Brain microvascular endothelial cell (primary cell): Measurements from ENCODE around the gene POR.
A peak's percentile ranks its signal among the peaks of the same experiment; 100 is the strongest.

Experiments used
- DNase-seq: peaks from one replicate; pipeline ENCODE4 v3.0.0-alpha.2; 2020
- H3K27ac ChIP-seq: fragments of 250-450 bp; sonication (Bioruptor Pico); 2 replicates; pipeline ENCODE4 v1.5.1; 2020; ENCODE audit warnings: mild to moderate bottlenecking, moderate library complexity
- H3K27me3 ChIP-seq: fragments of 250-450 bp; sonication (Bioruptor Pico); replicated peaks from 2 replicates; pipeline ENCODE4 v1.5.1; 2020; ENCODE audit warnings: mild to moderate bottlenecking
- H3K36me3 ChIP-seq: fragments of 250-450 bp; sonication (Bioruptor Pico); replicated peaks from 2 replicates; pipeline ENCODE4 v1.5.1; 2020; ENCODE audit warnings: mild to moderate bottlenecking
- H3K4me3 ChIP-seq: 2 replicates; pipeline ENCODE4 v1.5.1; 2011; ENCODE audit warnings: low read depth, mild to moderate bottlenecking, control low read depth, low read length, moderate library complexity
- in situ Hi-C: cut with HindIII; loops from 2 replicates; pipeline ENCODE4 v1.10.0; 2017; ENCODE audit warnings: low sequenced_read_pairs, low pct_ligation_motif_present
- TF ChIP-seq, protein P1 (sequence below): IDR thresholded peaks from 2 replicates; pipeline ENCODE4 v1.5.1; 2011; ENCODE audit warnings: low read depth, mild to moderate bottlenecking, moderate library complexity, low read length, control low read depth, inconsistent platforms; ENCODE audit errors: missing control alignments

Gene POR

DNA sequence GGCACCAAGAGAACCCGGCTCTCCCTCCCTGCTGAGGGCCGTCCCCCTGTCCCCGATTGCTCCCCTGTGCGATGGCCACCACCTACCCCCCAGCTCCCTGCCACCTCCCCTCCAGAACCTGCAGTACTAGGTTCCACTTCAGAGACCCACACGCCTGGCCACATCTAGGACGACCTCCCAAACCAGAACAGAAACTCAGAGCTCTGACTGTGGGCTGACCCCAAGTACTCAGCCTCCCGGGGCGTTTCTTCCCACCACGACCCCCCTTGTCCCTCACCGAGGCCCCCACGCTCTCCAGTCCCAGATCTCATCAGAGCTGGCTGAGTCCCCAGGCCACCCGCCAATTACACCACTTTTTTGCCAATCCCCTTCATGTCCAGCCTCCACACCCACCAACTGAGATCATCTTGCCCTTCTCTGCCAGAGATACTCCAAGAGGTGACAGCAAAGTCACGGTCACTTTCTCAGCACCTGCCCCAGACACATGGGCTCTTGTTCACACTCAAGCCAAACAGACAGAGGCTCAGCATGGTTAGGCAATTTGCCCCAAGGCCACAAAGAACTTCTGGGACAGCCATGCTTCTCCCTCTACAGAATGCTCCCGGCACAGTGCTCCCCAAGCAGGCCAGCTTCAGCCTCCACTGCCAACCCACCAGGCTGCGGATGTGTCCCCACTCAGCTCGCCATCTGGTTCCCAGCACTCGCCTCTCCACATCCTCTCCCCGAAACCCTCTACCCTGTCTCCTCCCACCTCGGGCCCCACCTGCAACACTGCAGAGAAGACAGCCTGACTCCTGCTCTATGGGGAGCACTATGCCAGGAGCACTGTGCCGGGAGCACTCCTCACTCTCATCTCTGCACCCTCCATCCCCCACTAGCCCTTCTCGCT, 74.8 kb downstream of the POR start:
- in situ Hi-C loops = no loop called here
- TF ChIP-seq, protein P1, sequence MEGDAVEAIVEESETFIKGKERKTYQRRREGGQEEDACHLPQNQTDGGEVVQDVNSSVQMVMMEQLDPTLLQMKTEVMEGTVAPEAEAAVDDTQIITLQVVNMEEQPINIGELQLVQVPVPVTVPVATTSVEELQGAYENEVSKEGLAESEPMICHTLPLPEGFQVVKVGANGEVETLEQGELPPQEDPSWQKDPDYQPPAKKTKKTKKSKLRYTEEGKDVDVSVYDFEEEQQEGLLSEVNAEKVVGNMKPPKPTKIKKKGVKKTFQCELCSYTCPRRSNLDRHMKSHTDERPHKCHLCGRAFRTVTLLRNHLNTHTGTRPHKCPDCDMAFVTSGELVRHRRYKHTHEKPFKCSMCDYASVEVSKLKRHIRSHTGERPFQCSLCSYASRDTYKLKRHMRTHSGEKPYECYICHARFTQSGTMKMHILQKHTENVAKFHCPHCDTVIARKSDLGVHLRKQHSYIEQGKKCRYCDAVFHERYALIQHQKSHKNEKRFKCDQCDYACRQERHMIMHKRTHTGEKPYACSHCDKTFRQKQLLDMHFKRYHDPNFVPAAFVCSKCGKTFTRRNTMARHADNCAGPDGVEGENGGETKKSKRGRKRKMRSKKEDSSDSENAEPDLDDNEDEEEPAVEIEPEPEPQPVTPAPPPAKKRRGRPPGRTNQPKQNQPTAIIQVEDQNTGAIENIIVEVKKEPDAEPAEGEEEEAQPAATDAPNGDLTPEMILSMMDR = no peak
- H3K4me3 ChIP-seq = no peak overlapping the region
- peaks cover 28% of the 10 kb centered on the region for H3K36me3 ChIP-seq
- no peak for DNase-seq
- no peak overlapping the region for H3K27ac ChIP-seq
- H3K27me3 ChIP-seq = no peaks in the 10 kb centered on the region

DNA sequence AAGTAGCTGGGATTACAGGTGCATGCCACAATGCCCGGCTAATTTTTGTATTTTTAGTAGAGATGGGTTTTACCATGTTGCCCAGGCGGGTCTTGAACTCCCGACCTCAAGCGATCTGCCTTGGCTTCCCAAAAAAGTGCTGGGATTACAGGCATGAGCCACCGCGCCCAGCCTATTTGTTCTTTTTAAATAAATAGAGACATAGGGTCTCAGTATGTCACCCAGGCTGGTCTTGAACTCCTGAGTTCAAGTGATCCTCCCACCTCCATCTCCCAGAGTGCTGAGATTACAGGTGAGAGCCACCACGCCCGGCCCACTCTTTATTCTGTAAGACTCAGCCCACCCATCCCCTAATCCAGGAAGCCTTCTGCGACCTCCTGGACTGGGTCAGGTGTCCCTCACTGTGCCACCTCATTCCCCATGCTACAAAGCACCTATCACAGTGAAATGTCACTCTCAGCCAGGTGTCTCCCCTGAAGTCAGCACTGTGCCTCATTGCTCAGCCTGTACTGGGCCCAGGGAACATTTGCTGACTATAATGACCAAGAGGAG, 76.7 kb downstream of the POR start:
- TF ChIP-seq, protein P1 = no peak
- in situ Hi-C loops = no loop called here
- Histone ChIP-seq H3K36me3 (peaks cover 12% of the 10 kb centered on the region), H3K27ac (no peak overlapping the region), H3K27me3 (no peaks in the 10 kb centered on the region), H3K4me3 (no peak overlapping the region)
- no peak for DNase-seq

DNA sequence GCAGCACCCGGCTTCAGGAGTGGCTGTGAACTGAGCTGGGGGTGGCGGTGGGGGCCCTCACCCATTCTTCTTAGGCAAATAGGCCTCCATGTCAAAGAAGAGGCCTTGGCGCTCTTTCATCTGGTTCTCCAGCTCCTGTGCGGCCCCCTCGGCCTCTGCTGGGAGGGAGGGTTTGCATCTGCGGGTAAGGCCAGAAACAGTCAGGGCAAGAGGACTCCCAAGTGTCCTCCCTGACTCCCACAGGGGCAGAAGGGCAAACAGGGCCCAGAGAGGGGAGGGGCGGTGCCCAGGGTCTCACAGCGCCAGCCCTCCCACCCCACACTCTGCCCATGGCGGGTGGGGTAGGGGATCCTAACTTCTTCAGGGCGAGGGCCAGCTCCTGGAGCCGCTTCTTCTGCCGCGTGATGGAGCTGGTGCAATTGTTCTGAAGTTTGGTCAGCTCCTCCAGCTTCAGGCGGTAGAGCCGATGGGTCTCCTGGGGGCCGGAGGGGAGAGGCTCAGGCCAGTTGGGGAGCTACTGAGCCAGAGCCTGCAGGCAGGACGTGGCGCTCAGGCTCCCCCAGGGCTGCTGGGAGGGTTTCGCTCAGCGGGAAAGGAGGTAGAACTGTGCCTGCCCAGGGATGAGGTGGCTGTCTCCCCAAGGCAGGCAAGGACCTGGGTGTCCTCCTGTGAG, 77.3 kb downstream of the POR start:
- H3K36me3 ChIP-seq = peaks cover 6% of the 10 kb centered on the region
- no peaks in the 10 kb centered on the region for H3K27me3 ChIP-seq
- in situ Hi-C loops = no loop called here
- no peak overlapping the region for H3K27ac ChIP-seq
- no peak overlapping the region for H3K4me3 ChIP-seq
- TF ChIP-seq, protein P1 = no peak
- no peak for DNase-seq

DNA sequence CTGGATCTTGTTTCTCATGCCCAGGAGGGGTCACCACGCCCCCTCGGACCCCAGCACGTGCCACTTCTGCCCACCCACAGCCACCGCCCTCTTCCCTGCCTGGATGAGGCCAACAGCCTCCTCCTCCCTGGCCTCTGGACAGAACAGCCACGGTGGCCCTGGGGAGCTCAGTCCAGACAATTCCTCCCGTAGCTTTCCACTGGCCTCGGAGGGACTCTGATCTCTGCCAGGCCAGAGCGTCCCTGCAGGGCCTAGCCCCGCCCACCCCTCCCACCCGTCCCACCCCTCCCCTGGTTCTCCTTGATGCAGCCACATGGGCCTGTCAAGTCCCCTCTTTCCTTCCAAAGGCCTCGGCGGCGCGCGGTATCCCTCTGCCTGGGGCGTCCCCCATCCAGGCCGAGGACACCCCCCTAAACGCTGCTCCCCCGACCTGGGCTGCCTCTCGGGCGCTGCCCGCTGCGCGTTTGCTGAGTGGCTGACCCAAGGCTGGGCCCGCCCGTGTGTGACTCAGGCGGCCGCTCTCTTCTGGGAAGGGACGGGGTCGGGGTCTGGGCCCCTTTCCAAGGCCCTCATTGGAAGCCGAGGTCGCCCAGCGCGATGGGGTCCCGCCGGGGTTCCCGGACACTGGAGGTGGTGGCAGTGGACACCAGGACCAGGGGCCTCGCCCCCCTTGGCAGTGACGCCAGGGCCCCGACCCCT, 78.9 kb downstream of the POR start:
- DNase-seq = peak; percentile 24
- TF ChIP-seq, protein P1 = no peak
- H3K27ac ChIP-seq = peak overlapping the region; percentile 16
- peaks cover 3% of the 10 kb centered on the region for H3K36me3 ChIP-seq
- in situ Hi-C loops = no loop called here
- peak overlapping the region; percentile 75 for H3K4me3 ChIP-seq
- H3K27me3 ChIP-seq = no peaks in the 10 kb centered on the region

DNA sequence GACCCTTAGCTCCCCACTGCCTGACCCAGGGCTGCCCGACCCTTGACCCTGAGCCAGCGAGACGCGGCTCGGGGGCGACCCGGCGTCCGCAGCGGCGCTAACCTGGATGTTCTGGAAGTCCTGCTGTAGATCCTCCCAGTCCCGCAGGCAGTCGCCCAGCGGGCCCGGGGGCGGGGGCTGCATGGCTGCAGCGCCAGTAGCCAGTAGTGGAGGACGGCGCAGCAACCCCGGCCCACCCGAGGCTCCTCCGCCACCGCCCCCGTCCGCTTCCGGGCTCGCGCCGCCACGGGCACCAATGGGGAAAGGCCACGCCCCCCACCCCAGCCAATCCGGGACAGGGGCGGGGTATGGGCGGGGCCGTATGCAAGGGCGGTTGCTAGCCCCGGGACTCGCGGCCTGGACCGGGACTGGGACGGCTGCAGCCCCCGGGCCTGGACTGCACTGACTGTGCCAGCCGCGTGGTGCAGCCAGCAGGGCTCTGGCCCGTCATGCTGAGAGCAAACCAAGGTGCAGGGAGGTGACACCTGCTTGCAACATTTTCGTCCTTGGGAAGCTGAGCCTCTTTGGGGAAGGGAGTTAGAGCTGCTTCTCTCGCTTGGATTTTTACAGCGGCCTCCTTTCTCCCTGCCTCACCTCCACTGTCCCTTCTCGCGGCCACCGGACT, 79.6 kb downstream of the POR start, which contains the start of gene TMEM120A:
TMEM120A (minus strand) TSS at position 208 of the 664 bp plus-strand sequence; CDS start at position 183, 25 bp downstream.
- in situ Hi-C loops = no loop called here
- H3K27me3 ChIP-seq = no peaks in the 10 kb centered on the region
- peak within 1 kb of the TSS; percentile 75 for H3K4me3 ChIP-seq
- peak within 1 kb of the TSS; percentile 16 for H3K27ac ChIP-seq
- peak; percentile 88 for DNase-seq
- TF ChIP-seq, protein P1 = peak; percentile 21
- peaks cover 3% of the 10 kb centered on the region for H3K36me3 ChIP-seq
